Endothelial cell of umbilical vein (primary cell): ENCODE results near the gene BUD31. TPM values are rescaled to one million over a fixed set of nuclear protein-coding genes. Genes with fewer than 3 reads are reported as not detected.
A peak's percentile ranks its signal among the peaks of the same experiment; 100 is the strongest.
"Not testable (repeated sequence)": the region's sequence is repeated elsewhere in the genome, so short reads cannot be mapped to it uniquely, and the experiment has no call there.

Experiments used
- BruUV-seq: library from RNA; stranded (reverse); fragments of 400-500 nt; replicated peaks from 2 replicates; lab custom pipeline; 2021; lab: Mats Ljungman, UMichigan
- CTCF ChIA-PET: fragments of 300-600, 350-600 bp; sonication (Branson Sonifier 250); formaldehyde crosslinking; loops from one replicate; lab custom pipeline; 2021; ENCODE audit warnings: antibody characterized with exemption, inconsistent platforms; lab: Charles Lee
- POLR2A ChIA-PET: fragments of 300-600, 350-600 bp; sonication (Branson Sonifier 250); formaldehyde crosslinking; loops from one replicate; lab custom pipeline; 2021; ENCODE audit warnings: antibody characterized with exemption, inconsistent platforms; lab: Charles Lee
- DNase-seq: peaks from one replicate; pipeline ENCODE4 v3.0.0-alpha.2; 2011; ENCODE audit warnings: low read depth, low spot score
- FAIRE-seq: peaks from 2 replicates; lab custom pipeline; 2011; peaks lifted over from hg19 to GRCh38; lab: Jason Lieb, UNC
- H2AFZ ChIP-seq: 2 replicates; pipeline ENCODE4 v1.6.0; 2012; ENCODE audit warnings: low read depth, low read length, control low read depth, inconsistent platforms
- H3K27ac ChIP-seq: 2 replicates; pipeline ENCODE4 v1.5.1; 2011; ENCODE audit warnings: low read depth, mild to moderate bottlenecking, control low read depth, low read length, moderate library complexity; ENCODE audit not compliant: insufficient read depth
- H3K27me3 ChIP-seq, 2 experiments: 2 replicates each; pipeline versions ENCODE4 v1.6.0 to v1.6.1; 2011; ENCODE audit warnings: low read length in 2 of 2, mixed read lengths in 1 of 2; ENCODE audit not compliant: control insufficient read depth in 2 of 2, insufficient read depth in 2 of 2
- H3K36me3 ChIP-seq, 2 experiments: 2 replicates in 1 of 2; 3 replicates in 1 of 2; pipeline ENCODE4 v1.5.1; 2011; ENCODE audit warnings: low read length in 2 of 2, mild to moderate bottlenecking in 1 of 2, moderate library complexity in 1 of 2; ENCODE audit not compliant: control insufficient read depth in 2 of 2, insufficient read depth in 2 of 2; ENCODE audit errors: extremely low read depth in 1 of 2
- H3K4me1 ChIP-seq: 3 replicates; pipeline ENCODE4 v1.5.1; 2011; ENCODE audit warnings: mild to moderate bottlenecking, low read length; ENCODE audit not compliant: control insufficient read depth, insufficient read depth; ENCODE audit errors: extremely low read depth
- H3K4me2 ChIP-seq: 2 replicates; pipeline ENCODE4 v1.6.1; 2011; ENCODE audit warnings: low read length, control low read depth, mixed read lengths; ENCODE audit not compliant: insufficient read depth
- H3K4me3 ChIP-seq, 3 experiments: fragments of 200-600 bp in 1 of 3; sonication (generic), shearing (Covaris generic) in 1 of 3; replicated peaks in 1 of 3; 2 replicates each; pipeline ENCODE4 v1.5.1; 2011 to 2016; ENCODE audit warnings: control low read depth in 3 of 3, low read length in 3 of 3, mild to moderate bottlenecking in 2 of 3, inconsistent platforms in 1 of 3, low read depth in 1 of 3, moderate library complexity in 1 of 3; ENCODE audit not compliant: insufficient read depth in 1 of 3
- H3K79me2 ChIP-seq: 2 replicates; pipeline ENCODE4 v1.6.0; 2012; ENCODE audit warnings: low read length, inconsistent platforms; ENCODE audit not compliant: control insufficient read depth, insufficient read depth
- H3K9ac ChIP-seq: replicated peaks from 2 replicates; pipeline ENCODE3; 2011; ENCODE audit warnings: low read length, control low read depth; ENCODE audit not compliant: insufficient read depth; ENCODE audit errors: extremely low read depth
- H3K9me1 ChIP-seq: replicated peaks from 3 replicates; pipeline ENCODE4 v1.6.0; 2011; ENCODE audit warnings: mild to moderate bottlenecking, low read length; ENCODE audit not compliant: control insufficient read depth, insufficient read depth; ENCODE audit errors: extremely low read depth
- H3K9me3 ChIP-seq: replicated peaks from 2 replicates; pipeline ENCODE4 v1.5.1; 2012; ENCODE audit warnings: low read length, inconsistent platforms; ENCODE audit not compliant: control insufficient read depth, insufficient read depth
- H4K20me1 ChIP-seq: replicated peaks from 2 replicates; pipeline ENCODE3; 2011; ENCODE audit warnings: mild to moderate bottlenecking, low read length; ENCODE audit not compliant: control insufficient read depth, insufficient read depth; ENCODE audit errors: extremely low read depth
- EZH2 ChIP-seq: IDR thresholded peaks from 2 replicates; pipeline ENCODE4 v1.6.1; 2012; ENCODE audit warnings: borderline replicate concordance, low read depth, mild to moderate bottlenecking, moderate library complexity, low read length, inconsistent platforms; ENCODE audit not compliant: severe bottlenecking
- FOS ChIP-seq: IDR thresholded peaks from 2 replicates; pipeline ENCODE4 v1.6.1; 2011; ENCODE audit warnings: mild to moderate bottlenecking, low read length, moderate library complexity, borderline replicate concordance; ENCODE audit not compliant: insufficient read depth
- MYC ChIP-seq: IDR thresholded peaks from one replicate; pipeline ENCODE4 v1.6.1; 2011; ENCODE audit warnings: mild to moderate bottlenecking, low read depth, low read length
- POLR2A ChIP-seq: IDR thresholded peaks from 2 replicates; pipeline ENCODE4 v1.6.1; 2012; ENCODE audit warnings: low read depth, mild to moderate bottlenecking, control low read depth, low read length
- POLR2AphosphoS5 ChIP-seq: IDR thresholded peaks from 2 replicates; pipeline ENCODE4 v1.6.1; 2012; ENCODE audit warnings: low read depth, mild to moderate bottlenecking, control low read depth, low read length, moderate library complexity; ENCODE audit not compliant: insufficient read depth
- dilution Hi-C: fragments of 300-500 bp; cut with MboI; formaldehyde crosslinking; loops from one replicate; pipeline ENCODE4 v1.15.0; 2019; ENCODE audit warnings: low sequenced_read_pairs; ENCODE audit not compliant: extremely low pct_ligation_motif_present
- intact Hi-C: fragments of 100-400 bp; cut with micrococcal nuclease; formaldehyde crosslinking; loops from one replicate; pipeline ENCODE4 v1.10.0; 2022
- polyA plus RNA-seq, 4 experiments: library from polyadenylated mRNA; depleted of rRNA in 3 of 4; stranded (reverse) in 3 of 4; unstranded in 1 of 4; fragments of >200 nt; gene quantifications; 2 replicates each; pipeline versions ENCODE4 v1.2.1 to v1.2.3, GENCODE V29; 2011 to 2012; ENCODE audit warnings: missing spikeins in 1 of 4
- total RNA-seq: library from RNA; stranded (reverse); gene quantifications from 2 replicates; pipeline ENCODE4 v1.2.3, GENCODE V29; 2021
- TF ChIP-seq, protein P1 (sequence below), 2 donors: IDR thresholded peaks; 1 replicate in 1 of 2; 2 replicates in 1 of 2; pipeline ENCODE4 v1.5.1; 2011; ENCODE audit warnings: low read length in 2 of 2, mild to moderate bottlenecking in 2 of 2, moderate library complexity in 2 of 2, control low read depth in 1 of 2, inconsistent platforms in 1 of 2, low read depth in 1 of 2; ENCODE audit not compliant: insufficient read depth in 1 of 2; ENCODE audit errors: extremely low read depth in 1 of 2
- TF ChIP-seq, protein P2 (sequence below): IDR thresholded peaks from 2 replicates; pipeline ENCODE4 v1.6.1; 2011; ENCODE audit not compliant: insufficient read depth, insufficient read length

Gene BUD31
- total and polyA plus RNA-seq, 2 donors (not counting 3 experiments of a cell fraction or from before 2014, with no cell fraction given) = 67.8 to 122 TPM

DNA sequence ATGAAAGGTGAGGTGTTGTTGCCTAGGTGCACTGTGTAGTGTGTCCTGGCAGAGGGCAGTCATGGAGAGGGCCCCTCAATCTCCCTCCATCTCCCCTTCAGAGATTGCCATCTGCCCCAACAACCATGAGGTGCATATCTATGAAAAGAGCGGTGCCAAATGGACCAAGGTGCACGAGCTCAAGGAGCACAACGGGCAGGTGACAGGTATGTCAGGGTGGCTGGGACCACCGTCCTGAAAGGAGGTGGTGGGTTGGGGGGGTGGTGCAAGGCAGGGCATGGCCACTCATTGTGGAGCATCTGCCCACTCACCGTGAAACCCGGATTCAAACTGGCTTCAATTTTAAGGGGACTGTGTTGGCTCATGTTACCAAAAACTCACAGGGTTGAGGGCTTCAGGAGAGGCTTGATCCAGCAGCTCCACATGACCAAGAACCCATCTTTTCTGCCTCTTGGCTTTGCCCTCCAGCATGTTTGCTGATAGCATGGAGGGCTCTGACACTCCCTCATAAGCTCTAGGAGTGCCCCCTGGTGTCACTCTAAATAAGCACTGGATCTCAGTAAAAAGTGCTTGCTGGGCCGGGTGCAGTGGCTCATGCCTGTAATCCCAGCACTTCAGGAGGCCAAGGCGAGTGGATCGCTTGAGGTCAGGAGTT is 22.1 kb upstream of the BUD31 start:
- H3K27me3 ChIP-seq = no peaks in the 10 kb centered on the region
- intact Hi-C loops = loop anchor here (1.0 kb wide), 2 partner anchors 7 to 21 kb away; no protein-coding TSS in a partner anchor
- dilution Hi-C loops = no loop called here
- no peak overlapping the region for H2AFZ ChIP-seq
- H4K20me1 ChIP-seq = no peaks in the 10 kb centered on the region
- no peaks in the 10 kb centered on the region for H3K9me1 ChIP-seq
- H3K27ac ChIP-seq = no peak overlapping the region
- POLR2A ChIA-PET = no interaction called here
- peaks cover 35% of the 10 kb centered on the region for H3K79me2 ChIP-seq
- no peak overlapping the region for H3K4me2 ChIP-seq
- peaks cover 16 to 42% of the 10 kb centered on the region in 2 experiments for H3K36me3 ChIP-seq
- BruUV-seq = no TSS peak
- DNase-seq (peak; percentile 42), FAIRE-seq (peak; percentile 78)
- TF ChIP-seq, protein P1, sequence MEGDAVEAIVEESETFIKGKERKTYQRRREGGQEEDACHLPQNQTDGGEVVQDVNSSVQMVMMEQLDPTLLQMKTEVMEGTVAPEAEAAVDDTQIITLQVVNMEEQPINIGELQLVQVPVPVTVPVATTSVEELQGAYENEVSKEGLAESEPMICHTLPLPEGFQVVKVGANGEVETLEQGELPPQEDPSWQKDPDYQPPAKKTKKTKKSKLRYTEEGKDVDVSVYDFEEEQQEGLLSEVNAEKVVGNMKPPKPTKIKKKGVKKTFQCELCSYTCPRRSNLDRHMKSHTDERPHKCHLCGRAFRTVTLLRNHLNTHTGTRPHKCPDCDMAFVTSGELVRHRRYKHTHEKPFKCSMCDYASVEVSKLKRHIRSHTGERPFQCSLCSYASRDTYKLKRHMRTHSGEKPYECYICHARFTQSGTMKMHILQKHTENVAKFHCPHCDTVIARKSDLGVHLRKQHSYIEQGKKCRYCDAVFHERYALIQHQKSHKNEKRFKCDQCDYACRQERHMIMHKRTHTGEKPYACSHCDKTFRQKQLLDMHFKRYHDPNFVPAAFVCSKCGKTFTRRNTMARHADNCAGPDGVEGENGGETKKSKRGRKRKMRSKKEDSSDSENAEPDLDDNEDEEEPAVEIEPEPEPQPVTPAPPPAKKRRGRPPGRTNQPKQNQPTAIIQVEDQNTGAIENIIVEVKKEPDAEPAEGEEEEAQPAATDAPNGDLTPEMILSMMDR (IDR thresholded peaks at IDR 0.05; ENCODE audit: extremely low read depth in 1 of 2, insufficient read depth in 1 of 2, low read depth in 1 of 2, low read length in 2 of 2) = peak; percentile 27 to 29
- TF ChIP-seq MYC (no peak), POLR2AphosphoS5 (no peak), EZH2 (no peak), FOS (no peak), POLR2A (peak; percentile 33)
- TF ChIP-seq, protein P2, sequence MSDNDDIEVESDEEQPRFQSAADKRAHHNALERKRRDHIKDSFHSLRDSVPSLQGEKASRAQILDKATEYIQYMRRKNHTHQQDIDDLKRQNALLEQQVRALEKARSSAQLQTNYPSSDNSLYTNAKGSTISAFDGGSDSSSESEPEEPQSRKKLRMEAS = no peak
- no peaks in the 10 kb centered on the region for H3K4me1 ChIP-seq
- CTCF ChIA-PET = interaction anchor here (0.6 to 2.4 kb wide), 11 partner anchors 11 to 71 kb away, joined by 3 to 26 read pairs (median 4); partner anchors contain the start of genes BUD31 and PDAP1
- no peak overlapping the region for H3K4me3 ChIP-seq
- H3K9me3 ChIP-seq = no peaks in the 10 kb centered on the region
- H3K9ac ChIP-seq = no peak overlapping the region

DNA sequence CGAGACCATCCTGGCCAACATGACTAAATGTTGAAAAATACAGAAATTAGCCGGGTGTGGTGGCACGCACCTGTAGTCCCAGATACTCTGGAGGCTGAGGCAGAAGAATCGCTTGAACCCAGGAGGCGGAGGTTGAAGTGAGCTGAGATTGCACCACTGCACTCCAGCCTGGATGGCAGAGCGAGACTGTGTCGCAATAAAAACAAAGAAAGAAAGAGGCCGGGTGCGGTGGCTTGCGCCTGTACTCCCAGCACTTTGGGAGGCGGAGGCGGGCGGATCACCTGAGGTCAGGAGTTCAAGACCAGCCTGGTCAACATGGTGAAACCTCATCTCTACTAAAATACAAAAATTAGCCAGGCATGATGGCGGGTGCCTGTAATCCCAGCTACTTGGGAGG is 21.5 kb upstream of the BUD31 start:
- H3K9ac ChIP-seq, H3K4me3 ChIP-seq, H3K9me1 ChIP-seq, H3K27me3 ChIP-seq, dilution Hi-C loops, BruUV-seq, H2AFZ ChIP-seq, H3K4me1 ChIP-seq, H3K27ac ChIP-seq, DNase-seq, H3K9me3 ChIP-seq, H3K4me2 ChIP-seq, H4K20me1 ChIP-seq, FAIRE-seq, POLR2A ChIA-PET: not testable (repeated sequence)
- Histone ChIP-seq H3K36me3 (peaks cover 18 to 43% of the 10 kb centered on the region in 2 experiments), H3K79me2 (peaks cover 32% of the 10 kb centered on the region)
- CTCF ChIA-PET = interaction anchor here (1.0 to 2.4 kb wide), 10 partner anchors 11 to 49 kb away, joined by 3 to 26 read pairs (median 4); partner anchors contain the start of genes BUD31 and PDAP1
- intact Hi-C loops = loop anchor here (1.0 kb wide), 2 partner anchors 8 to 22 kb away; no protein-coding TSS in a partner anchor
